ENCODE measurements around the gene PAPPA.

- TF ChIP-seq CTCF (IDR thresholded peaks at IDR 0.05; ENCODE audit: poor library complexity, severe bottlenecking) (no peak), POLR2AphosphoS5 (IDR thresholded peaks at IDR 0.05) (no peak), REST (IDR thresholded peaks at IDR 0.05; ENCODE audit: borderline replicate concordance) (no peak), EZH2 (IDR thresholded peaks at IDR 0.05; ENCODE audit: borderline replicate concordance, insufficient read depth, low read length, poor library complexity, severe bottlenecking) (no peak), TAF1 (IDR thresholded peaks at IDR 0.05; ENCODE audit: low read depth) (no peak)
Measured at GRCh38 chr9:116149844-116150243, 3.7 kb upstream of the PAPPA start.
